Measurements from ENCODE around the gene CETP.
A peak's percentile ranks its signal among the peaks of the same experiment; 100 is the strongest.

Gene CETP

DNA sequence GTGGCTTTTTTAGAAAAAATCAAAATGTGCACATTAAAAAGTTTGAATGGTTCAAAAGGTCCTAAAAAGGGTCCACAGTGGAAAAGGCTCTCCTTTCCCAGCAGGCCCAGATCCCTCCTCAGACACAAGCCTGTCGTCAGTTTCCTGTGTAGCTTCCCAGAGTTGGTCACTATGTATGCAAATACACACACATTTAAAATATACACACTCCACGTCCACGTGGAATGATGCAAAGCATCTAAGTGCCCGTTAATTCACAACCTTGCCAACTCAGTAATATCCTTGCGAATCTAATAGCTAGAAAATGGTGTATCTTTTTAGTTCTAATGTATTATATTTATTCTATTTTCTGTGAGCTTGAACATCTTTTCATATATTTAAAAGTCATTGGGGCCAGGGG, 45.3 kb downstream of the CETP start:
- no peak for TF ChIP-seq CTCF (conservative IDR thresholded peaks at IDR 0.05; ENCODE audit: low read depth, low read length)
- no peak overlapping the region for H3K4me3 ChIP-seq (ENCODE audit: low read length)
- DNase-seq (ENCODE audit: low read depth): no peak

GRCh38 chr16:57007530-57007929, 45.8 kb downstream of the CETP start:
- DNase-seq (ENCODE audit: low read depth): no peak
- TF ChIP-seq CTCF (conservative IDR thresholded peaks at IDR 0.05; ENCODE audit: low read depth, low read length): no peak
- H3K4me3 ChIP-seq (ENCODE audit: low read length): no peak overlapping the region

DNA sequence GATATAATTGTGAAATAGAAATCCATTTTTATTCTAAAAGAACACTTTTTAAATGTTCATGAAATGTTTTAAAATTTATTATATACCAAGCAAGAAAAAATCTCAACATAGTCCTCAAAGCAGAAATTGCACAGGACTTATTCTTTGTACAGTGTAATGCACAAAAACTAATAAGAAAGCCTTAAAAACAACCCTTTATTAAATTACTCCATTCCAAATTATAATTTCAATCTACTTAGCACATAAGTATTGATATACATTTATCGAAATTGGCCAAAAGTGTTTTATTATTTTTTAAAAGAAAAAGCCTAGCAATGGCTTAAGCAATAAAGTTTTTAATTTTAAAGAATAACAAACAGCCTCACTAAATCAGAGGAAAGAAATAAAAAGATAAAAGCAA, 46.7 kb downstream of the CETP start:
- no peak overlapping the region for H3K4me3 ChIP-seq (ENCODE audit: low read length)
- no peak for TF ChIP-seq CTCF (conservative IDR thresholded peaks at IDR 0.05; ENCODE audit: low read depth, low read length)
- DNase-seq (ENCODE audit: low read depth): no peak

DNA sequence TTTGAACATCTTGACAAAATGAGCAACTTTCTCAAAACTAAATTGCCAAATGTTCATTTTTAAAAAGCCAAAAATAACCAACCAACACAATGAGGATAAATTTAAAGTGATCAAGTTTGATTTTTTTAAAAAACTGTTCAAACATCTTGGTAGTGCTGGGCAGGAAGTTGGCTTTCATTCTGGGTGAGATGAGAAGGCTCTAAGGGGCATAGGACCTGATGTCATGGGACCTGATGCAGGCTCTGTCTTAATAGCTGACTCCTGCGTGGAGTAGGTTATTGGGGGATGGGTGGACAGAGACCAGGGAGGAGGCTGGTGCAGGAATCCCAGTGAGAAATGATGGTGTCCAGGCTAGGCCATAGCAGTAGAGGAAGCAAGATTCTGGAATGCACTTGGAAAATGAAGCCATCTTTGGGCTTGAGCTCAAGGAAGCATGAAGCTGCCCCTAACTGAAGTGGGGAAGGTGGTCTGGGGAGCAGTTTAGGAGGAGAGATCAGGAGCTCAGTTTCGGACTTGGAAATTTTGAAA, 48.0 kb downstream of the CETP start:
- TF ChIP-seq CTCF (conservative IDR thresholded peaks at IDR 0.05; ENCODE audit: low read depth, low read length): no peak
- no peak overlapping the region for H3K4me3 ChIP-seq (ENCODE audit: low read length)
- DNase-seq (ENCODE audit: low read depth): no peak

DNA sequence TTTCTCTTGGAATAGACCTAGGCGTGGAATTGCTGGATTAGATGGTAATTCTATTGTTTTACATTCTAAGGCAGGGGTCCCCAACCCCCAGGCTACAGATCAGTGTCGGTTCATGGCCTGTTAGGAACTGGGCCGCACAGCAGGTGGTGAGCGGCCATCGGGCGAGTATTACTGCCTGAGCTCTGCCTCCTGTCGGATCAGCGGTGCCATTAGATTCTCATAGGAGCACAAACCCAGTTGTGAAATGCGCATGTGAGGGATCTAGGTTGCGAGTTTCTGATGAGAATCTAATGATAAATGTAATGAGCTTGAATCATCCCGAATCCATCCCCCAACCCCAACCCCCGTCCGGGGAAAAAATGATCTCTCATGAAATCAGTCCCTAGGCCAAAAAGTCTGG, 50.6 kb downstream of the CETP start:
- DNase-seq (ENCODE audit: low read depth): no peak
- no peak overlapping the region for H3K4me3 ChIP-seq (ENCODE audit: low read length)
- TF ChIP-seq CTCF (conservative IDR thresholded peaks at IDR 0.05; ENCODE audit: low read depth, low read length): no peak

- peak; percentile 31 for DNase-seq (ENCODE audit: low read depth)
- H3K4me3 ChIP-seq (ENCODE audit: low read length): no peak overlapping the region
- TF ChIP-seq CTCF (conservative IDR thresholded peaks at IDR 0.05; ENCODE audit: low read depth, low read length): no peak
Observed at GRCh38 chr16:57013229-57013628, 51.5 kb downstream of the CETP start.

GRCh38 chr16:57013902-57014301, 52.2 kb downstream of the CETP start:
- no peak for TF ChIP-seq CTCF (conservative IDR thresholded peaks at IDR 0.05; ENCODE audit: low read depth, low read length)
- no peak for DNase-seq (ENCODE audit: low read depth)
- no peak overlapping the region for H3K4me3 ChIP-seq (ENCODE audit: low read length)
